PC-9 (cell line): ENCODE data around the gene RNF220. TPM values are rescaled to one million over a fixed set of nuclear protein-coding genes. Genes with fewer than 3 reads are reported as not detected.

ENCODE experiments used
- BruUV-seq: library from RNA; stranded (reverse); fragments of 400-500 nt; replicated peaks from 2 replicates; lab custom pipeline; 2021; lab: Mats Ljungman, UMichigan
- CTCF ChIA-PET: fragments of 300-600 bp; sonication (Branson Sonifier 250); formaldehyde crosslinking; loops from one replicate; lab custom pipeline; 2022; ENCODE audit warnings: antibody characterized with exemption; lab: Charles Lee
- POLR2A ChIA-PET: fragments of 300-600 bp; sonication (Branson Sonifier 250); formaldehyde crosslinking; loops from one replicate; lab custom pipeline; 2022; ENCODE audit warnings: antibody characterized with exemption; ENCODE audit not compliant: unreplicated experiment; lab: Charles Lee
- DNase-seq, 2 experiments: peaks; one replicate each; pipeline versions ENCODE4 v3.0.0 to v3.0.0-alpha.2; 2015 to 2022; ENCODE audit warnings: mixed read lengths in 1 of 2
- H2AFZ ChIP-seq: fragments of 200-600 bp; sonication (generic); 2 replicates; pipeline ENCODE4 v1.8.1; 2017; ENCODE audit warnings: antibody characterized with exemption
- H3F3A ChIP-seq: fragments of 200-600 bp; sonication (generic); 2 replicates; pipeline ENCODE4 v1.8.1; 2017; ENCODE audit warnings: antibody characterized with exemption, mild to moderate bottlenecking, low read depth; ENCODE audit not compliant: insufficient read depth
- H3K27ac ChIP-seq: fragments of 200-600 bp; sonication (generic); 2 replicates; pipeline ENCODE4 v1.6.1; 2016; ENCODE audit warnings: mixed run types
- H3K27me3 ChIP-seq: fragments of 200-600 bp; sonication (generic); 2 replicates; pipeline ENCODE4 v1.6.1; 2016; ENCODE audit warnings: low read depth, mixed run types; ENCODE audit not compliant: insufficient read depth
- H3K36me3 ChIP-seq: fragments of 200-600 bp; sonication (generic); 2 replicates; pipeline ENCODE4 v1.6.1; 2016; ENCODE audit warnings: low read depth, mixed run types
- H3K4me1 ChIP-seq: fragments of 200-600 bp; sonication (generic); replicated peaks from 2 replicates; pipeline ENCODE4 v1.6.1; 2016; ENCODE audit warnings: mixed run types; ENCODE audit not compliant: insufficient read depth
- H3K4me2 ChIP-seq: fragments of 200-600 bp; sonication (generic); 2 replicates; pipeline ENCODE4 v1.6.1; 2017; ENCODE audit warnings: mixed run types
- H3K4me3 ChIP-seq: fragments of 200-600 bp; sonication (generic); 2 replicates; pipeline ENCODE4 v1.6.1; 2016; ENCODE audit warnings: mixed run types
- H3K79me2 ChIP-seq: fragments of 200-600 bp; sonication (generic); 2 replicates; pipeline ENCODE4 v1.6.1; 2017; ENCODE audit warnings: low read depth, mixed run types
- H3K9me2 ChIP-seq: fragments of 200-600 bp; sonication (generic); 2 replicates; pipeline ENCODE4 v1.8.1; 2017; ENCODE audit warnings: mild to moderate bottlenecking; ENCODE audit not compliant: insufficient read depth
- H3K9me3 ChIP-seq: fragments of 200-600 bp; sonication (generic); 2 replicates; pipeline ENCODE4 v1.8.1; 2016; ENCODE audit warnings: low read depth; ENCODE audit not compliant: insufficient read depth
- H4K20me1 ChIP-seq: fragments of 200-600 bp; sonication (generic); 2 replicates; pipeline ENCODE4 v1.8.1; 2017; ENCODE audit not compliant: insufficient read depth
- CTCF ChIP-seq: fragments of 200-600 bp; sonication (generic); conservative IDR thresholded peaks from 2 replicates; pipeline ENCODE4 v1.6.1; 2017; ENCODE audit warnings: mixed run types, antibody characterized with exemption, mild to moderate bottlenecking, moderate library complexity
- EZH2 ChIP-seq: fragments of 200-600 bp; sonication (generic); IDR thresholded peaks from 2 replicates; pipeline ENCODE4 v1.8.0; 2017; ENCODE audit warnings: antibody characterized with exemption, low read depth
- intact Hi-C: fragments of 100-400 bp; cut with micrococcal nuclease; formaldehyde crosslinking; loops from one replicate; pipeline ENCODE4 v1.10.0; 2022; ENCODE audit not compliant: unreplicated experiment
- total RNA-seq: library from RNA; stranded (reverse); gene quantifications from 2 replicates; pipeline ENCODE4 v1.2.3, GENCODE V29; 2021

Gene RNF220
- total RNA-seq, 1 experiment from 2014 or later, result 82.9 TPM

GRCh38 chr1:44371206-44371605 is 33.8 kb upstream of the RNF220 start:
- Histone ChIP-seq H3K4me2 (no peak overlapping the region), H3F3A (no peaks in the 10 kb centered on the region), H3K79me2 (no peaks in the 10 kb centered on the region), H3K9me3 (no peaks in the 10 kb centered on the region), H3K27me3 (no peaks in the 10 kb centered on the region), H4K20me1 (no peaks in the 10 kb centered on the region), H3K4me3 (no peak overlapping the region), H3K27ac (no peak overlapping the region), H3K36me3 (no peaks in the 10 kb centered on the region), H2AFZ (no peak overlapping the region), H3K9me2 (no peaks in the 10 kb centered on the region), H3K4me1 (no peaks in the 10 kb centered on the region)
- POLR2A ChIA-PET, result no interaction called here
- BruUV-seq, result no TSS peak
- TF ChIP-seq CTCF (no peak), EZH2 (no peak)
- intact Hi-C loops, result no loop called here
- CTCF ChIA-PET, result no interaction called here
- no peak for DNase-seq

- Histone ChIP-seq H3K36me3 (no peaks in the 10 kb centered on the region), H3K27ac (no peak overlapping the region), H3K27me3 (no peaks in the 10 kb centered on the region), H4K20me1 (no peaks in the 10 kb centered on the region), H3F3A (no peaks in the 10 kb centered on the region), H3K9me3 (no peaks in the 10 kb centered on the region), H3K9me2 (no peaks in the 10 kb centered on the region), H3K79me2 (no peaks in the 10 kb centered on the region), H3K4me3 (no peak overlapping the region), H3K4me2 (no peak overlapping the region), H3K4me1 (no peaks in the 10 kb centered on the region), H2AFZ (no peak overlapping the region)
- CTCF ChIA-PET, result no interaction called here
- TF ChIP-seq CTCF, result no peak
- TF ChIP-seq EZH2, result no peak
- DNase-seq, result no peak
- BruUV-seq, result no TSS peak
- intact Hi-C loops, result no loop called here
- POLR2A ChIA-PET, result no interaction called here
Measured at GRCh38 chr1:44375547-44375946, 29.5 kb upstream of the RNF220 start.

- H3K27ac ChIP-seq, result no peak overlapping the region
- no TSS peak for BruUV-seq
- no peaks in the 10 kb centered on the region for H3K36me3 ChIP-seq
- H3K9me2 ChIP-seq, result no peaks in the 10 kb centered on the region
- CTCF ChIA-PET, result interaction anchor here (0.6 to 1.7 kb wide), 12 partner anchors 11 to 274 kb away, joined by 3 to 13 read pairs (median 4); partner anchors contain the start of gene RNF220
- no peaks in the 10 kb centered on the region for H3F3A ChIP-seq
- no peaks in the 10 kb centered on the region for H4K20me1 ChIP-seq
- intact Hi-C loops, result loop anchor here (1.0 kb wide), 3 partner anchors 161 to 275 kb away; no protein-coding TSS in a partner anchor
- POLR2A ChIA-PET, result interaction anchor here (0.6 to 0.7 kb wide), 4 partner anchors 15 to 260 kb away, joined by 3 to 9 read pairs (median 4); no protein-coding TSS in a partner anchor
- no peaks in the 10 kb centered on the region for H3K27me3 ChIP-seq
- no peak overlapping the region for H3K4me3 ChIP-seq
- H3K79me2 ChIP-seq, result no peaks in the 10 kb centered on the region
- no peaks in the 10 kb centered on the region for H3K4me1 ChIP-seq
- DNase-seq, result peak in 1 of 2 experiments; percentile 61
- H2AFZ ChIP-seq, result no peak overlapping the region
- TF ChIP-seq CTCF (peak; percentile 78), EZH2 (no peak)
- H3K9me3 ChIP-seq, result no peaks in the 10 kb centered on the region
- no peak overlapping the region for H3K4me2 ChIP-seq
Measured at GRCh38 chr1:44377925-44378784, 26.9 kb upstream of the RNF220 start.
